Measurements from ENCODE around the gene LAMC1. TPM values are rescaled to one million over a fixed set of nuclear protein-coding genes. Genes with fewer than 3 reads are reported as not detected.

The LAMC1 gene
- total and polyA plus RNA-seq, 2 donors (not counting 1 experiment from before 2014, with no cell fraction given) = 408 to 604 TPM

GRCh38 chr1:183012301-183012994, 10.8 kb upstream of the LAMC1 start:
- Histone ChIP-seq H3K4me2 (ENCODE audit: extremely low read depth, insufficient read depth, low read length) (no peak overlapping the region), H3K27me3 (ENCODE audit: control insufficient read depth, insufficient read depth, low read length) (no peaks in the 10 kb centered on the region), H3K4me1 (ENCODE audit: control insufficient read depth, extremely low read depth, insufficient read depth, low read length) (no peaks in the 10 kb centered on the region), H4K20me1 (ENCODE audit: control insufficient read depth, extremely low read depth, insufficient read depth, low read length) (no peaks in the 10 kb centered on the region), H3K79me2 (ENCODE audit: control insufficient read depth, insufficient read depth, low read length) (no peaks in the 10 kb centered on the region), H3K9ac (ENCODE audit: insufficient read depth, low read length) (no peak overlapping the region), H2AFZ (ENCODE audit: low read length) (no peak overlapping the region), H3K4me3 (replicated peaks in 1 of 4; ENCODE audit: control extremely low read depth in 1 of 4, insufficient read depth in 1 of 4, low read depth in 3 of 4, low read length in 4 of 4) (no peak overlapping the region), H3K27ac (ENCODE audit: insufficient read depth, low read length) (no peak overlapping the region), H3K9me3 (ENCODE audit: control insufficient read depth, insufficient read depth, low read depth, low read length) (no peaks in the 10 kb centered on the region), H3K36me3 (ENCODE audit: control insufficient read depth, insufficient read depth, low read length) (no peaks in the 10 kb centered on the region)
- TF ChIP-seq CTCF (conservative IDR thresholded peaks at IDR 0.05 in 1 of 2, IDR thresholded peaks at IDR 0.05 in 1 of 2; ENCODE audit: low read depth in 1 of 2, low read length in 2 of 2) = no peak
- no peak for TF ChIP-seq EZH2 (IDR thresholded peaks at IDR 0.05; ENCODE audit: low read length, missing control alignments)
- DNase-seq (ENCODE audit: low read depth in 2 of 2) = no peak

DNA sequence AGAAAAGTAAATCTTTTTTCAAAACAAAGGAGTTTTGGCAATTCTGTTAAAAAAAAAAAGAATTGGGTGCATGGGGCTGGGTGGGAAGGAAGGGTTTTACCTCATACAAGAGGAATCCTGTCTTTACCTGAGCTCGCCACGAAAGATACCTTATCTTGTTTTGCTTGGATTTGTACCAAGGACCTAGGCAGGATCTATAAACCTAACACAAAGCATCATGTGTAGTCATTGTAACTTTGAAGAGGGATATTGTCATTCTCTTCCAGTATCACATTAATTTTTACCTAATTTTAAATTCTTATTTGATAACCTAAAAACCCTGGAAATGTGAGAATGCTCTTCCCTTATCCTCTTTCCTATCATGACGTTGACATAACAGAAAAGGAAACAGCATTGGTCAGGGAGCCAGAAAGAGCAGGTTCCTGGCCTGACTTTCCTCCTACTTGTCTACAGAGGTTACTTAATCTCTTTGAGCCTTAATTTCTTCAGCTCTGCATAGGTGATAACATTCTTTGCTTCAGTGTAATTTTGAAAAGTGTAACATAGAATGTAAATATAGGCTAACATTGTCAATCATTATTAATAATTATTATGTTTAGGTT, 4.0 kb upstream of the LAMC1 start:
- peak in 1 of 2 donors; percentile 34 for DNase-seq (ENCODE audit: low read depth in 2 of 2)
- Histone ChIP-seq H3K4me3 (replicated peaks in 1 of 4; ENCODE audit: control extremely low read depth in 1 of 4, insufficient read depth in 1 of 4, low read depth in 3 of 4, low read length in 4 of 4) (no peak overlapping the region), H3K9ac (ENCODE audit: insufficient read depth, low read length) (no peak overlapping the region), H3K36me3 (ENCODE audit: control insufficient read depth, insufficient read depth, low read length) (no peaks in the 10 kb centered on the region), H4K20me1 (ENCODE audit: control insufficient read depth, extremely low read depth, insufficient read depth, low read length) (no peaks in the 10 kb centered on the region), H3K27ac (ENCODE audit: insufficient read depth, low read length) (no peak overlapping the region), H3K27me3 (ENCODE audit: control insufficient read depth, insufficient read depth, low read length) (no peaks in the 10 kb centered on the region), H3K4me1 (ENCODE audit: control insufficient read depth, extremely low read depth, insufficient read depth, low read length) (peaks cover 5% of the 10 kb centered on the region), H3K79me2 (ENCODE audit: control insufficient read depth, insufficient read depth, low read length) (peaks cover 10% of the 10 kb centered on the region), H3K4me2 (ENCODE audit: extremely low read depth, insufficient read depth, low read length) (no peak overlapping the region), H2AFZ (ENCODE audit: low read length) (no peak overlapping the region), H3K9me3 (ENCODE audit: control insufficient read depth, insufficient read depth, low read depth, low read length) (no peaks in the 10 kb centered on the region)
- TF ChIP-seq CTCF (conservative IDR thresholded peaks at IDR 0.05 in 1 of 2, IDR thresholded peaks at IDR 0.05 in 1 of 2; ENCODE audit: low read depth in 1 of 2, low read length in 2 of 2) (no peak), EZH2 (IDR thresholded peaks at IDR 0.05; ENCODE audit: low read length, missing control alignments) (no peak)

DNA sequence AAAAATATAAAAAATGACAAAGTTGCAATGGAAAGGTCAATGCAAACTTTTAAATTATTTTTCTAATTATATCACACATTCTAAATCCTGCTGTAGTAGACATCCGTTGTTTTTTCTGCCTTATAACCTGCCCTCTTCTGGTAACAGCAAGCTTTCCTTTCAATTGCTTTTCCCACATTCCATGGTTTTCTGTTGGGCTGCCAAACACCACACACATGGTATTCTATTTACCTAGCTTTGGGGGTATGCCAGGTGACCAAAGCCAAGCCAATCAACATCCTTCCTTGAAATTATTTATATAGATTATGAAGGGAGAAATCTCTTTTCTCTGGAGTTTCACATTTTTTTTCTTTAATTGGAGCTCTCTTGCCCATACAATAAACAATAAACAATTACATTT, 3.4 kb upstream of the LAMC1 start:
- H2AFZ ChIP-seq (ENCODE audit: low read length) = no peak overlapping the region
- no peaks in the 10 kb centered on the region for H3K36me3 ChIP-seq (ENCODE audit: control insufficient read depth, insufficient read depth, low read length)
- H3K4me2 ChIP-seq (ENCODE audit: extremely low read depth, insufficient read depth, low read length) = no peak overlapping the region
- H4K20me1 ChIP-seq (ENCODE audit: control insufficient read depth, extremely low read depth, insufficient read depth, low read length) = no peaks in the 10 kb centered on the region
- H3K9ac ChIP-seq (ENCODE audit: insufficient read depth, low read length) = no peak overlapping the region
- no peaks in the 10 kb centered on the region for H3K27me3 ChIP-seq (ENCODE audit: control insufficient read depth, insufficient read depth, low read length)
- no peak overlapping the region for H3K4me3 ChIP-seq (replicated peaks in 1 of 4; ENCODE audit: control extremely low read depth in 1 of 4, insufficient read depth in 1 of 4, low read depth in 3 of 4, low read length in 4 of 4)
- TF ChIP-seq CTCF (conservative IDR thresholded peaks at IDR 0.05 in 1 of 2, IDR thresholded peaks at IDR 0.05 in 1 of 2; ENCODE audit: low read depth in 1 of 2, low read length in 2 of 2) (peak in 1 of 2 donors; percentile 44), EZH2 (IDR thresholded peaks at IDR 0.05; ENCODE audit: low read length, missing control alignments) (no peak)
- peak; percentile 52 to 77 for DNase-seq (ENCODE audit: low read depth in 2 of 2)
- peaks cover 5% of the 10 kb centered on the region for H3K4me1 ChIP-seq (ENCODE audit: control insufficient read depth, extremely low read depth, insufficient read depth, low read length)
- no peak overlapping the region for H3K27ac ChIP-seq (ENCODE audit: insufficient read depth, low read length)
- peaks cover 16% of the 10 kb centered on the region for H3K79me2 ChIP-seq (ENCODE audit: control insufficient read depth, insufficient read depth, low read length)
- H3K9me3 ChIP-seq (ENCODE audit: control insufficient read depth, insufficient read depth, low read depth, low read length) = no peaks in the 10 kb centered on the region

All from fibroblast of lung (primary cell).